ENCODE results near the gene IL6R.
"Not testable (repeated sequence)": the region's sequence is repeated elsewhere in the genome, so short reads cannot be mapped to it uniquely, and the experiment has no call there.

The IL6R gene

DNA sequence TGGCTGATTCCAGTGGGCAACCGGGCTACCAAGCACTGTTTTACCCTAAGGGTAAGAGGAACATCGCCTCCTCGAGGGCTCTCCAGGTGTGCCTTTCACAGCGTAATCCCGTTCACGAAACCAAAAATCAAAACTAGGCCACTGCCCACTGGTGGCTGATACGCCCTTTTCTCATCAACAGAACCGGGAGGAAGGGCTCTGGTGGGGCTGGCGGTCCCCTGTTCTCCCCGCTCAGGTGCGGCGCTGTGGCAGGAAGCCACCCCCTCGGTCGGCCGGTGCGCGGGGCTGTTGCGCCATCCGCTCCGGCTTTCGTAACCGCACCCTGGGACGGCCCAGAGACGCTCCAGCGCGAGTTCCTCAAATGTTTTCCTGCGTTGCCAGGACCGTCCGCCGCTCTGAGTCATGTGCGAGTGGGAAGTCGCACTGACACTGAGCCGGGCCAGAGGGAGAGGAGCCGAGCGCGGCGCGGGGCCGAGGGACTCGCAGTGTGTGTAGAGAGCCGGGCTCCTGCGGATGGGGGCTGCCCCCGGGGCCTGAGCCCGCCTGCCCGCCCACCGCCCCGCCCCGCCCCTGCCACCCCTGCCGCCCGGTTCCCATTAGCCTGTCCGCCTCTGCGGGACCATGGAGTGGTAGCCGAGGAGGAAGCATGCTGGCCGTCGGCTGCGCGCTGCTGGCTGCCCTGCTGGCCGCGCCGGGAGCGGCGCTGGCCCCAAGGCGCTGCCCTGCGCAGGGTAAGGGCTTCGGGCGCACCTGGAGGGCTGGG lies at the start of gene IL6R:
IL6R (plus strand) TSS at position 360 of the 763 bp plus-strand sequence; CDS start at position 647, 287 bp downstream.
- DNase-seq: peak; percentile 81

DNA sequence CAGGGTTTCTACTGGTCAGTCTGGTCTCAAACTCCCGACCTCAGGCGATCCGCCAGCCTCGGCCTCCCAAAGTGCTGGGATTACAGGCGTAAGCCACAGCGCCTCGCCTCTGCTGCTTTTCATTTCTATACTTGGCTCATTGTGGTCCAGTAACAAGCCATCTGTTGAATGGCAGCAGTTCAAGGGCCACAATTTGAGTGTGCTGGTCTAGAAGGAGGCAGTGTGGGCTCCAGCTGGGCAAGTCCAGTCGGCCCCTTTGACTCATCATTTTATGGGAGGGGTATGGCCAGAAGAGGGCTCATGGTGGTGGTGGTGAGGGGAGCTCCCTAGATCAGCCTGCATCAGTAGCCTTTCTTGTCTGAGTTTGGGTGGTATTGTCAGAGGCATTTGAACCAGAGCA lies 46.6 kb upstream of the IL6R start:
- DNase-seq: no peak

DNA sequence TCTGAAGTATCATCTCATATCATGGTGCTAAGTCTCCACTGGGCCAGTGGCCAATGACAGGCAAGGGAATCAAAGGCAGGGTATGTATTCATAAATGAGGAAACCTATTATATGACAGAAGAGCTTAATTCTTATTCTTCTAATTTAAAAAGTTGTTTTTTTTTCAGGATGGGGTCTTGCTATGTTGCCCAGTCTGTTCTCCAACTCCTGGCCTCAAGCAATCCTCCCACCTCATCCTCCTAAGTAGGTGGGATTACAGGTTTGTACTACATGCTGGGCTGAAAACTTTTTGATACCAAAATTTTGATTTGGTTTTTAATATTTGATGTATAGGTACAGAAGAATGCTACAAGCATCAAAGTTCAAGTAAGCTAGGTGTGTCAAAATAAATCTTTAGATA lies 44.9 kb upstream of the IL6R start:
- no peak for DNase-seq

DNA sequence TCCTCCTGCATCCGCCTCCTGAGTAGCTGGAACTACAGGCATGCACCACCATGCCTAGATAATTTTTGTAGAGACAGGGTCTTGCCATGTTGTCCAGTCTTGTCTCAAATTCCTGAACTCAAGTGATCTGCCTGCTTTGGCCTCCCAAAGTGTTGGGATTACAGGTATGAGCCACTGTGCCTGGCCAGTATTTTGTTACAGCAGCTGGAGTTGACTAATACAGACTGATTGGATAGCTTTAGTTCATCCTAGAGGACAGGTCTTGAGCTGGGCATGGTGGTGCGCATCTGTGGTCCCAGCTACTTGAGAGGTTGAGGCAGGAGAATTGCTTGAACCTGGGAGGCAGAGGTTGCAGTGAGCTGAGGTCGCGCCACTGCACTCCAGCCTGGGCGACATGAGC lies 44.3 kb upstream of the IL6R start:
- DNase-seq: not testable (repeated sequence)

DNA sequence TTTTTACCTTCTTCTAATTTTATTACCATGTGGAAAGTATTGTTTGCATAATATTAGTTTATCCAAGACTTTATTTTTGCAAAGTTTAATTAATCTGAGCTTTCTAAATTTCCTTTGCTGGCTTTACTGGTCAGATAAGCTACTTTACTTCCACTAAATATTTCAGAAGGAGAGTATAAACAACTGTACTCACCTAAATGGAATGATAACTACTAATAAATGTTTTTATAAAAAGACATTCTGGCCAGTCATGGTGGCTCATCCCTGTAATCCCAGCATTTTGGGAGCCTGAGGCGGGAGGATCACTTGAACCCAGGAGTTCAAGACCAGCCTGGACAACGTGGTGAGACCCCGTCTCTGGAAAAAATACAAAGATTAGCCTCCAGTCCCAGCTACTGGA lies 43.8 kb upstream of the IL6R start:
- DNase-seq: no peak

DNA sequence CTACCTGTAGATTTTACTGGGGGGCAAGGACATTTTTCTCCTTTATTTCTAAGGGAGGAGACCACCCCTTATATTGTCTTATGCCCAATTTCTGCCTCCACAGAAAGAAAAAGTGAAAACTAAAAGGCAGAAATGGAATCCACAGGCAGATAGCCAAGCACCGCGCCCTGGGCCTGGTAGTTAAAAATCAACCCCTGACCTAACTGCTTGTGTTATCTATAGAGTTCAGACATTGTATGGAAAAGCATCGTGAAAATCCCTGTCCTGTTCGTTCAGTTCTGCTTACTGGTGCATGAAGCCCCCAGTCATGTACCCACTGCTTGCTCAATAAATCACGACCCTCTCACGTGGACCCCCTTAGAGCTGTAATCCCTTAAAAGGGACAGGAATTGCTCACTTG lies 33.7 kb upstream of the IL6R start:
- no peak for DNase-seq

DNA sequence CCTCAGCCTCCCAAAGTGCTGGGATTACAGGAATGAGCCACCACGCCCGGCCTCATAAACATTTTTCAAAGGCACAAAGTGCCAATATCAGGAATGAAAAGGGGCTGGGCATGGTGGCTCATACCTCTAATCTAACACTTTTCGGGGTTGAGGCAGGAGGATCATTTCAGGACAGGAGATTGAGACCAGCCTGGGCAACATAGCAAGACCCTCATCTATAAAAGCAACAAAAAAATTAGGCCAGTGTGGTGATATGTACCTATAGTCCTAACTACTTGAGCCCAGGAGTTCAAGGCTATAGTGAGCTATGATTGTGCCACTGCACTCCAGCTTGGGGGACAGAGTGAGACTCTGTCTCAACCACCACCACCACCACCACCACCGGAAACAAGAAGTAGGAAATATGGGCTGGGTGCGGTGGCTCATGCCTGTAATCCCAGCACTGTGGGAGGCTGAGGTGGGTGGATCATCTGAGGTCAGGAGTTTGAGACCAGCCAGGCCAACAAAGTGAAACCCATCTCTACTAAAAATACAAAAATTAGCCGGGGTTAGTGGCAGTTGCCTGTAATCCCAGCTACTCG lies 31.3 kb upstream of the IL6R start:
- DNase-seq: peak; percentile 40

DNA sequence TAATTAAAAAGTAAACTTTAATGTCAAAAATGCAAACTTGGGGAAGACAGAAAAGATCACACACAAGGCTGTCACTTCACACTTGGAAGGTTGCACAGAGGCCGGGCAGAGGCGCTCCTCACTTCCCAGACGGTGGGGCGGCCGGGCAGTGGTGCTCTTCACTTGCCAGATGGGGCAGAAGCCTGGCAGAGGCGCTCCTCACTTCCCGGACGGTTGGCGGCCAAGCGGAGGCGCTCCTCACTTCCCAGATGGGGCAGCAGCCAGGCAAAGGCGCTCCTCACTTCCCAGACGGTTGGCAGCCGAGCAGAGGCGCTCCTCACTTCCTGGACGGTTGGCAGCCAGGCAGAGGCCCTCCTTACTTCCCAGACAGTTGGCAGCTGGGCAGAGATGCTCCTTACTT lies 25.8 kb upstream of the IL6R start:
- DNase-seq: no peak

DNA sequence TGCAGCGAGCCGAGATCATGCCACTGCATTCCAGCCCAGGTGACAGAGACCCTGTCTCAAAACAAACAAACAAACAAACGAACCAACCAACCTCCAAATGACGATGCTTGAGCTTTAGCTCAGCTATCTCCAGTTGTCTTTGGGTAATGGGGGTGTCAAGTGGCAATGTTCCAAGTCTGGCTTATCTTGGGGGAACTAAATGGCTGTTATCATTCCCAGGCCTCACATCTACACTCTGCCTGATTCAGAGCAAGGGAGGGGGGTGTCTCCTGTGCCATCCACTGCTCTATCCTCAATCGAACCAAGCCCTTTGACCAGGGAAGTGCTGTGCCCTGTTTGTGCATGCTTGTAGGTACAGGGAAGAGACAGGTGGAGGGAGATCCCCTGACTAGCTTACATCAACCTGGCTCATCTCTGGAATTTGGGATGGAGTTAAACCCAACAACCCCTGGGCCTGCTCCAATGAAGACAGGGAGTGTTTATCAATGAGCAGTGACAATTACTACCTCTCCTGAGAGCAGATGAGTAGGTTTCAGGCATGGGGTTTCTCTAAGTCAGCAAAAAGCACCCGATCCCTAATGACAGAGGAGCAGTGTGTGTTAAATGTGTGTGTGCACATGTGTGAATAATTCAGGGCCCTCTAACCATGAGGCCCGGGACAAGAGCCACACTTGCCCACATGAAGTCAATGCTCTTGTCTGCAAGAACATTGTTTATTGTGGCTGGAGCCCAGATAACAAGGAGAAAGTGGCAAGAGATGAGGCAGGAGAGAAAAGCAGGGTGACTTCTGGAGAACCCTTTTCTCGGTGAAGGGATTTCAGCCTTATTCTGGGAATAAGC lies 20.3 kb upstream of the IL6R start:
- no peak for DNase-seq

DNA sequence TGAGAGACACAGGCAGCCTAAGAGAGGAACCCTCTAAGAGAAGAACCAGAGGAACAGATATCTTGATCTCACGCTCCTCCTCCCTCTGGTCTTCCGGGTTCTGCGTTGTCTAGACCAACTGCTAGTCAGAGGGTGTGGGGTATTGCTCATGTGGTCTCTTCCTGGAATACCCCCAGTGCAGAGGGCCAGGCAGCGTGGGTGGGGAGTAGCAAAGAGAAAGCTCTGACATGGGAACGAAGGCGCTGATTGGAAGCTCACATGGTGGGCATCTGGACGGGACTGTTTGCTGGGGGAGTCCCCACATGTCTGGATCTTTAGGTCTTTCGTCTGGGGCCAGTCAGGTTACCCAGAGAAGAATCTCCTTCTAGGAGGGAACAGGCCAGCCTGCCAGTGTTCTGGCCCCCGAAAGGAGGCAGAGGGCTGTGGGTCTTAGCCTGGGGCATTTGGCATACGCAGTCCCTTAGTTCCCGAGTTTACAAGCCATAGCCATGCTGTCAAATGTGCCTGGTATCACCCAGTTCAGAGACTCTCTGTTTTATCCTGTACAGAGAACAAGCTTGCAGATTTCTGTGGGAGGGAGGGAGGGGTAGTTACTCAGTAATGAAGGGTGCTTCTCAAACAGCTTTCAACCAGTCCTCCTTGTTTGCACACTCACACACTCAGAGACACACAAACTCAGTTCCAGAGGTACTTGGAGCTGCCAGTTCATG lies 18.3 kb upstream of the IL6R start:
- DNase-seq: peak; percentile 87

DNA sequence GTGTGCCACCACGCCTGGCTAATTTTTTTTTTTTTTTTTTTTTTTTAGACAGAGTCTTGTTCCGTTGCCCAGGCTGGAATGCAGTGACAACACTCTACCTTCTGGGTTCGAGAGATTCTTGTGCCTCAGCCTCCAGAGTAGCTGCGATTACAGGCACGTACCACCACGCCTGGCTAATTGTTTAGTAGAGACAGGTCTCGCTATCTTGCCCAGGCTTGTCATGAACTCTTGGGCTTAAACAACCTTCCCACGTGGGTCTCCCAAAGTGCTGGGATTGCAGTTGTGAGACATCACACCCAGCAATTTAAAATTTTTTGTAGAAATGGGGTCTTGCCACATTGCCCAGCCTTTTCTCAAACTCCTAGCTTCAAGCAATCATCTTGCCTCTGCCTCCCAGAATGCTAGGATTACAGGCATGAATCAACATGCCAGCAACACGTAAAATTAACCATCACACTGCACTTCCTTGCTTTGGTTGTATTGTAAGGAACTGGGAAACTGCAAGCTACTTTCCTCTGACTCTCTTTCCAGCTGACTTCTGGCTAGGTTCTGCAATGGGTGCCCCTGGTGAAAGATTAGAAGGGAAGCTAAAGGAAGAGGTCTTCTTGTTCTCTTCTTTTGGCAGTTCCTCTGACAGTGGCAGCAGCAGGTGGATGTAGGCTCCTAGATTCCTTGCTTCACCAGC lies 13.9 kb upstream of the IL6R start:
- no peak for DNase-seq

DNA sequence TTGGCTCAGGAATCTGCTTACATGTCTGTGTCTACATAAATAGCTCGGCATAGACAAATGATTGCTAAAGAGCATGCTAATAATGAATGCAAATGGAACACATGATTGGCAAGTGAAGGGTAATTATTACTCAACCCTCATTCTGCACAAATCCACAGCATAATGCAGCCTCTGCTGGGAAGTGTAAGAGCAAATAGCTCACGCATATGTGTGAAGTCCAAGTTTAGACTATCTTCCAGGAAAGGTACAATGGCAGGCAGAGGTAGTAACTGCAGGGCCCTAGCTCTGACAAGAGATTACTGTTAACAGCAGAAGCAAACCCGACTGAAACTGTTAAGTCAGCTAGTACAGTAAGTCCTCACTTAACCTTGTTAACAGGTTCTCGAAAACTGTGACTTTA lies 7.0 kb upstream of the IL6R start:
- no peak for DNase-seq

DNA sequence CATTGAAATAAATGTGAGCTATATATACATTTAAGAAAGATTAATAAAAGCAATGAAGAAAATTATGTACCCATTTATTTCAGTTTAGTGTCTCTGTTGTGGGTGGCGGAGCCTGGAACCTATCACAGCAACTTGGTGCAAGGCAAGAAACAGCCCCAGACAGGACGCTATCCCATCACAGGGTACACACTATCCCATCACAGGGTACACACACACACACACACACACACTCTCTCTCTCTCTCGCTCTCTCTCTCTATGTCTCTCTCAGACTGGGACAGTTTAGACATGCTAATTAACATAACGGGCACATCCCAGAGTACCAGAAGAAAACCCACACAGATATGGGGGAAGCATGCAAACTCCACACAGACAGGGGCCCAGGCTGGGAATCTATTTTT lies 6.5 kb upstream of the IL6R start:
- no peak for DNase-seq

DNA sequence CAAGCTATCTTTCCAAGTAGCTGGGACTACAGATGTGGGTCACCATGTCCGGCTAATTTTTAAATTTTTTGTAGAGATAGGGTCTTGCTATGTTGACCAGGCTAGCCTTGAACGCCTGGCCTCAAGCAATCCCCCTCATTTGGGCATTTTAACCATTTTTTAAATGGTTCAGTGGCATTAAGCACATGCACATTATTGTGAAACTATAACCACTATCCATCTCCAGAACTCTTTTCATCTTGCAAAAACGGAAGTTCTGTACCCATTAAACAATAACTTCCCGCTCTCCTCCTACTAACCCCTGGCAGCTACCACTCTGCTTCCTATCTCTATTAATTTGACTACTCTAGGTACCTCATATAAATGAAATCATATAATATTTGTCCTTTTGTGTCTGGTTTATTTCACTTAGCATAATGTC lies 4.8 kb upstream of the IL6R start:
- no peak for DNase-seq

DNA sequence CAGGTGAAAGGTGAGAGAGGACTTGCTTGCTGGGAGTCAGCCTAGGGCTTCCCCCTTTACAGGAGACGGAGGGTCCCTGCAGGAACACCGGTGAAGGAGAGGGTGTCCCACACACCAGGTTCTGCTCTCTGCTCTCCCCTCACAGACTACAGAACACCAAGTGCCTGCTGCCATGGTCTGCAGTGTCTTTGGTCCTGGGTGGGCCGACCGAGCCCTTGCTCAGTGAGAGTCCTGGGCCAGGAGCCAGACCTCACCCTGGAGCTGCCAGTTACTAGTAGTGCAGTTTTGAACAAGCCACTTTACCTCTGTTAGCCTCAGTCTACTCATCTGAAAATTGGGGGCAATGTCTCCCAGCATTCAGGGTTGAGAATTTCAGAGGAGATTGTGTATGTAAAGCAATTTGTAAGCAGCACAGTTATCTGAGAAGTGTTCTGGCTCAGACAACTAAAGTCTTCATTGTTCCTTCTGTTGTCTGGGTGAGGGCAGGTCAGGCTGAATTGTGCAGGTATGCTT lies 2.7 kb upstream of the IL6R start:
- DNase-seq: no peak

DNA sequence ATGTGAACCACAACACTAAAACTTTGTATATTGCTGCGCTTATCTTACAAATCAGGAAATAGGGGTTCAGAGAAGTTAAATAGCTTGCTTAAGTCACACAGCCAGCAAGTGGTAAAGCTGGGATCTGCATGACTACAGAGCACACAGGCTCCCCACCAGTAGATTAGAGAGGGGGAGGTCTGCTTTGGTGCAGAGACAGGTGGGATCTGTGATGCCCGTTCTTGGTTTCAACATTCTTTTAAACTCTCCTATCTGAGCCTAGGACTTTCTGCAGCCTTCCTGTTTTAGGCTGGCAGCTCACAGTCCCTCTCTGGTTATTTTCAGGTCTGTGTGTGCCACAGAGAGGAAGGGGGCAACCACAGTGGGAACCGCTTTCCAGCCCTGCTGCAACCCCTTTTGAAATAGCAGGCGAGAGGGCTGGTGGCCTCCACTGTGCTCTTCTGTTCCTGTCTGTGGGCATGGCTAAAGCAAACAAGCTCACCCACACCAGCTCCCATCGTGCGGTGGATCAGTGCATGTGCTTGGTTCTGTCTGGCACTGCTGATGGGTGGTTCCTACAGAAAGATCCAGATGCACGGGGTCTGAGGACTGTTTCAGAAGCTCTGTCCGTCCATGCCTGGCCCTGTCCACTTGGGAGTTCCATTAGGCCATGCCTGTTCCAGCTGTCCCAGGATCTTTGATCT lies 1.7 kb upstream of the IL6R start:
- peak; percentile 38 for DNase-seq

DNA sequence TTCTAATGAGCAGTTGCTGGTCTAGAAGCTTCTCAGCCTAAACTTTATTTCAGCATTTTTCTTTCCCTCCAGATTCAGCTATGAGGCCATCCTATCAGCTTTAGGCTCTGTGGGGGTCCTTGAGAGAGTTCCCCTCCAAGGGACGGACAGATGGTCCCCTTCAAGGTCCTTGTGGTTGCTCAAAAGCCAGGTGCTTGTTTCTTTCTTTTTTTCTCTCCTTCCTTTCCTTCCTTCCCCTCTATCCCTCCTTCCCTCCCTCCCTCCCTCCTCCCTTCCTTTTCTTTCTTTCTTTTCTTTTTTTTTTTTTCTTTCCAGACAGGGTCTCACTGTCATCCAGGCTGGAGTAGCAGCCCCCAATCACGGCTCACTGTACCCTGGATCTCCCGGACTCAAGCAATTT lies 1.2 kb upstream of the IL6R start:
- no peak for DNase-seq

DNA sequence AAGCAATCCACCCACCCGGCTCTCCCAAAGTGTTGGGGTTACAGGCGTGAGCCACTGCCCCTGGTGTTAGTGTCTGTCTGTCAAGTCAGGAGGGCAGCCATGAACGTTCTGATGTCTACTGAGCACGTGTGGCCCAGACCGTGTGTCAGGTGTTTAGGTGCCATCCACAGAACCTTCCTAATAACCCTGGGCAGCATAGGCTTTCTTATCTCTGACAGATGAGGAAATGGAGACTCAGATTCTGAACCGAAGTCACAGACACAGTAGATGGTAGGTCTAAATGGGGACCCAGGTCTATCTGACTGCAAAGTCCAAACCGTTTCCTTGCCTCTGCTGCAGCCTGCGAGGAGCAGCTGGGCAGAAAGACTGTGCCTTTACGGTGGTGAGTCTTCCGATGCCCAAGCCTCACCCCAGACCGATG lies 622 bp upstream of the IL6R start:
- DNase-seq: no peak

DNA sequence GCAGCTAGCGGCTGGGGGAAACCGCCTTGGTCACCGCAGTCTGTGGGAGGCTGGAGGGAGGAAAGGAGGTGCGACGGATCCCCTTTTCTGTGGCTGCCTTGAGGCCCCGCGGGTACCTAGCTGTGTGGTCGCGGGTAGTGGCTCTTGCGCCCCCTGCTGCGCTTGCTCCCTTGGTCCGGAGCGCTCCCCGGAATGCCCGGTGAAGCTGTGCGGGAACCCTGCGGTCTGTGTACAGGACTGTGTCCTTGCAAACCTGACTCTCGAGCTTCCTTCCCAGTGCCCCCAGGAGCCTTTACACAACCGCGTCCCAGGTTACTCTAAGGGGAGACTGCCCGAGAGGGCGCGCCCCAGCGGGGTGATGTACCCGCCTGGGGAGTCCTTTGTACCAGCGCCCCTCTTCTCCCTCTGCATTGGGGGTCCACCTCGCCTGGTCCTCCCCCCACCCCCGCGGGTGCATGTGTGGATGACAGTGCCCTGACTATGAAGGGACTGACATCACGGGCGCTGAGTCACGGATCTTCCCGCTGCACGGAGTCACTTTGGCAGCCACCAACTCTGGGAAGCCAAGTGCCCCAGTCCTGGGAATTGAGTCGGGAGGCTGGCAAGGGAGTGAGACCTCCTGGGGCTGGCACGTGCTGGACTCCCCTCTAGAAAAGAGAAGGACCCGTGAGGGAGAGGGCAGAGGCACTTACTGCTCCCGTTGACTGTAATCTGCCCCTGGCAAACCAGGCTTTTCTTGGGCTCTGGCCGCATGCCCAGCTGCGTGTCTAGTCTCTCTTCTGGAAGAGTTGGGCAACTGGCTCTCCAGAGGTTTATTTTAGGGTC lies 816 bp downstream of the IL6R start:
- DNase-seq: peak; percentile 82

DNA sequence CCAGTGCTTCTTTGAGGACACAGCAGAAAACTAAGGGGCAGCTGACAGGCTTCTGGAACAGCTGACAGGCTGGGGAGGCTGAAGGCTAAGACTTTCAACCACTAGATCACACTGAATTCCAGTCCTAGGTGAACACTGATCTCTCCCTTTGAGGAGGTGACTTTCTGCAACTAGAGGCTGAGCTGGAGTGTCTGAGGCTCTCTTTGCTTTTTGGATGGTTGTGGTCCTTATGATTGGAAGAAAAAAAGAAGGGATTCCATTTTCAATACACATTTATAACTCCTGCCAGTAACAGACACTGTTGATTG lies 1.4 kb downstream of the IL6R start:
- DNase-seq: no peak

DNA sequence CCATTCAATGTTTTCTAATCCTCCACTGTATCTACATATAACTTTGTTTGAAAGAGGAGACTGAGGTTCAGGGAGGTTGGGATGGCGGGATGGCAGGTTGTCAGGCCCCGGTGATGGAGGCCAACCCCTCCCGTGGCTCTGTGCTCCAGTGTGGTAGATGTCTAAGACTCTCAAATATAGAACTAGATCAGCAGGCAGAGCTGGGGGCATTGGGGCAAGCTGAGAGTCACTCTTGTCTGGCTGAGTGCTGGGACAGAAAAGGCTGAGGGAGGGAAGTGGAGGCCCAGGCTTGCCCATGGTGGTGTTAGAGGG lies 1.7 kb downstream of the IL6R start:
- DNase-seq: no peak
